H1 (cell line): ENCODE data around the gene FZD8. TPM values are rescaled to one million over a fixed set of nuclear protein-coding genes. Genes with fewer than 3 reads are reported as not detected.

Experiments
- CHD7 ChIP-seq: fragments of 300-600 bp; sonication (generic); IDR thresholded peaks from 2 replicates; pipeline ENCODE4 v1.7.1; 2012; ENCODE audit warnings: low read length, moderate library complexity, mild to moderate bottlenecking, inconsistent platforms; ENCODE audit not compliant: insufficient replicate concordance
- JUND ChIP-seq: IDR thresholded peaks from 2 replicates; pipeline ENCODE4 v1.6.1; 2011; ENCODE audit warnings: mild to moderate bottlenecking, improper control_type of control experiment, low read length
- MAX ChIP-seq: IDR thresholded peaks from 2 replicates; pipeline ENCODE4 v1.6.1; 2012; ENCODE audit warnings: inconsistent platforms
- RAD21 ChIP-seq, 2 experiments: IDR thresholded peaks in 1 of 2; conservative IDR thresholded peaks in 1 of 2; 2 replicates each; pipeline ENCODE4 v1.6.1; 2011; ENCODE audit warnings: low read depth in 2 of 2, low read length in 2 of 2, improper control_type of control experiment in 1 of 2, inconsistent platforms in 1 of 2, mild to moderate bottlenecking in 1 of 2, moderate library complexity in 1 of 2
- RFX5 ChIP-seq: IDR thresholded peaks from 2 replicates; pipeline ENCODE4 v1.6.1; 2011; ENCODE audit warnings: low read depth, low read length, improper control_type of control experiment, borderline replicate concordance
- TAF1 ChIP-seq: IDR thresholded peaks from 2 replicates; pipeline ENCODE4 v1.6.1; 2011; ENCODE audit warnings: mild to moderate bottlenecking, low read depth, low read length
- YY1 ChIP-seq: IDR thresholded peaks from 2 replicates; pipeline ENCODE4 v1.6.1; 2011; ENCODE audit warnings: low read depth, mild to moderate bottlenecking, low read length
- polyA plus RNA-seq, 7 experiments: library from polyadenylated mRNA; depleted of rRNA in 3 of 7; stranded (reverse) in 5 of 7; unstranded in 2 of 7; fragments of >200 nt in 5 of 7; fragments of 200-250 nt in 2 of 7; gene quantifications; 1 replicate in 5 of 7; 2 replicates in 1 of 7; 4 replicates in 1 of 7; pipeline versions ENCODE4 v1.2.1 to v1.2.3, GENCODE V29; 2011 to 2013; ENCODE audit warnings: missing spikeins in 2 of 7, mixed read lengths in 2 of 7
- total RNA-seq: library from RNA; stranded (reverse); fragmentation: NEBNext Ultra II Directional; extraction: Animal tissue kit (Norgen Biotek cat#: 25700); gene quantifications from 2 replicates; pipeline ENCODE4 v1.2.1, GENCODE V29; 2021

The FZD8 gene
- total and polyA plus RNA-seq, 2 of the 8 experiments (the other 6 are each of a cell fraction or from before 2014, with no cell fraction given): 4.8 to 7.1 TPM

GRCh38 chr10:35605191-35605590, 36.9 kb downstream of the FZD8 start, which contains the start of gene GJD4 (continued):
- no peak for TF ChIP-seq CHD7
- no peak for TF ChIP-seq MAX
- TF ChIP-seq JUND: no peak
- no peak for TF ChIP-seq YY1
- no peak for TF ChIP-seq RAD21 (IDR thresholded peaks at IDR 0.05 in 1 of 2, conservative IDR thresholded peaks at IDR 0.05 in 1 of 2; ENCODE audit: low read depth in 2 of 2, low read length in 2 of 2)
- no peak for TF ChIP-seq TAF1
- TF ChIP-seq RFX5: no peak
